ENCODE results near the gene ETV2.
A peak's percentile ranks its signal among the peaks of the same experiment; 100 is the strongest.
"Not testable (repeated sequence)": the region's sequence is repeated elsewhere in the genome, so short reads cannot be mapped to it uniquely, and the experiment has no call there.

The ETV2 gene

GRCh38 chr19:35657904-35658700 is 16.6 kb downstream of the ETV2 start:
- DNase-seq (ENCODE audit: low read depth): no peak

GRCh38 chr19:35661995-35662340 is 20.4 kb downstream of the ETV2 start:
- no peak for DNase-seq (ENCODE audit: low read depth)

- no peak for DNase-seq (ENCODE audit: low read depth)
These were observed 22.4 kb downstream of the ETV2 start for GRCh38 chr19:35663981-35664380.

- DNase-seq (ENCODE audit: low read depth): no peak
These were observed 23.6 kb downstream of the ETV2 start for GRCh38 chr19:35665157-35665556.

- no peak for DNase-seq (ENCODE audit: low read depth)
These were observed 24.1 kb downstream of the ETV2 start for GRCh38 chr19:35665604-35666003.

GRCh38 chr19:35666251-35666913 is 24.8 kb downstream of the ETV2 start, which contains the start of gene UPK1A:
TSS of gene UPK1A (plus strand) at chr19:35666517. CDS start at chr19:35666813, 296 bp downstream.
- no peak for DNase-seq (ENCODE audit: low read depth)

- no peak for DNase-seq (ENCODE audit: low read depth)
These were observed 28.0 kb downstream of the ETV2 start for GRCh38 chr19:35669566-35669965.

GRCh38 chr19:35669974-35670373 is 28.4 kb downstream of the ETV2 start:
- DNase-seq (ENCODE audit: low read depth): no peak

GRCh38 chr19:35670686-35671085 is 29.1 kb downstream of the ETV2 start:
- no peak for DNase-seq (ENCODE audit: low read depth)

GRCh38 chr19:35671818-35672217 is 30.3 kb downstream of the ETV2 start:
- DNase-seq (ENCODE audit: low read depth): no peak

GRCh38 chr19:35673121-35673804 is 31.7 kb downstream of the ETV2 start:
- DNase-seq (ENCODE audit: low read depth): no peak

GRCh38 chr19:35675589-35676140 is 34.1 kb downstream of the ETV2 start:
- no peak for DNase-seq (ENCODE audit: low read depth)

- no peak for DNase-seq (ENCODE audit: low read depth)
These were observed 48.3 kb downstream of the ETV2 start for GRCh38 chr19:35689836-35690235.

GRCh38 chr19:35691106-35691505 is 49.6 kb downstream of the ETV2 start:
- DNase-seq (ENCODE audit: low read depth): not testable (repeated sequence)

GRCh38 chr19:35692010-35692409 is 50.5 kb downstream of the ETV2 start:
- no peak for DNase-seq (ENCODE audit: low read depth)

- DNase-seq (ENCODE audit: low read depth): no peak
These were observed 51.9 kb downstream of the ETV2 start for GRCh38 chr19:35693422-35693821.

GRCh38 chr19:35693835-35694599 is 52.5 kb downstream of the ETV2 start:
- DNase-seq (ENCODE audit: low read depth): peak; percentile 89
